GM19099 (cell line): ENCODE measurements around the gene PLCB1.

Experiments
- POLR2A ChIP-seq: IDR thresholded peaks from 3 replicates; pipeline ENCODE4 v1.6.1; 2011; ENCODE audit warnings: low read depth; ENCODE audit not compliant: insufficient read length; ENCODE audit errors: extremely low read depth

PLCB1 gene

DNA sequence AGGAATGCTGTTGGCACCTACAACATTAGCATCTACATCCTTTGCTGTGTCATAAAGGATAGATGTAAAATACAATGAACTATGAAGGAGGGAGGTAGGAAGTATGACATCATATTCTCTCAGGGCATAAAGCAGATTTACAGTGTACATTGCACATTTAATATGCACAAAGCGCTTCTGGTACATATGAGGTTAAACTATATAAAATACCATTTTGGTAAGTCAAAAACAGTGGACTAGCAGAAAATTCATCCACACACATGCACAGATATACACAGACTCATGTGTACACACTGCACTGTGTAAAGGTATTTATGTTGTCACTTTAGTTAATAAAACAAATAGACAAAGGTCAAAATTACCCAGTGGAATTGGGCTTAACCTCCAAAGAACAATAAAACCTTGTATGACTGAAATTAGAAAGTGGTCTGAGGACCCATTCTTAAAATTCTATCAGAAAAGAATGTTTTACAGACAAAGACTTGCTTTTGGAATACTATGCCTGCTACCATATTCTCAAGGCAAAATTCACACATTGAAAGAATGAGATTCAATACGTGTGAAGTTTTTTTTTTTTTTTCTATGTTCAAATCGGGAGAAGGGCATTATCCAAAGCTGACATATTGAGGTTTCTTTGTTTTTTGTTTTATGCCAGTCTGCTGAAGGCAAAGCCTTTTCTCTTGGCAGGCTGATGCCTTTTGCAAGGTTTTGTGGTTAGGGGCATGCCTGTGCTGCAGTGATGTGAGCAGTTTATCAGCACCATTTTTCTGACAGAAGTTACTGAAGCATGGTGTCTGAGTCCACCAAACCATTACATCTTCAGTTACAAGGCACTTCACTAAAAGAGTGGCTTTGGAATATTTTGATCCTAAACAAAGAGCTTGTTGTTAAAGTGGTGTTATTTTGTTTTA is 199.0 kb downstream of the PLCB1 start:
- no peak for TF ChIP-seq POLR2A

DNA sequence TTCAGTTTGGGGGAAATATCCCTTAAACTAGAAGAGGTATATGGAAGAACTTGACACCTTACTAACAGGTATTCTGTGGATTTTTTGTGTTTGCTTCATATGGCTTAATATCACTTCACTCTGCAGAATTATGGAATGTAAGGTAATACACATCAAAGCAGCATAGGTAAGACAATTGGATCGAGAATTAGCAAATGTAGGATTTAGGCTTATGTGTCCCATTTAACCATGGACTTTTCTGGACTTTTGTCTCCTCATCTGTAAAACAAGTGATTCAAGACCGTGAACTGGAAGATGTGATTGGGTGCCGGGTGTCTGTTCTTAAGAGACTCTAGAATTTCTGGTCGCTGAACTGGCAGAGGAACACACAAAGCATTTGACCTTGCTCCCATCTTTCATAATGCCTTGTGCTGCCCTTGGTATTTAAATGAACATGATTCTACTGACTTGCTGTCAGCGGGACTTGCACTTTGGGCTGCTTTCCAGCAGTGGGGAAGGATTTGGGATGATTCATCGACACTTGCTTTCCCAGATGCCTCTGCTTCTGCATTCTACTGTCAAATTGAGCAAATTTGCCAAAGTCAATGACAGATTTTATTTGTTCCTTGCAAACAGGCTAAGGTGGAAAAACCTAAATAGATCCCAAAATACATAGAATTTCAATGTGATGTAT is 199.8 kb downstream of the PLCB1 start:
- TF ChIP-seq POLR2A = no peak

DNA sequence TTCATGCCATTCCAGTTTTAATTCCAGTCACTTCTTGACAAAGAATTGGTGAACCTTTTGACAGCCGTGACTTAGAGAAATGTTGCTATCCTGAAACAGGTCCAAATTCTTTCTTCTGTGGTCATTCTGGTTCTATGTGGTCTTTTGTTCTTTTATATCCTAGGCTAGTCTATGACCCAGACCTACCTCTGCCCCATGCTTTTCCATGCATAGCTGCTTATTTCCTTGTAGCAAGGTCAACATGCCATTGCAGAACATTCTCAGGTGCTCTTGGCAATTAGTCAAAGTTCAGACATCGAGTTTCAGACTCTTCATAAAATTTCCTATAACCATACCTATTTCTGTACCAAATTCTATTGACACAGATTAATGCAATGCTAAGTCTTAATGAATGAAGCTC is 202.6 kb downstream of the PLCB1 start:
- TF ChIP-seq POLR2A = no peak

DNA sequence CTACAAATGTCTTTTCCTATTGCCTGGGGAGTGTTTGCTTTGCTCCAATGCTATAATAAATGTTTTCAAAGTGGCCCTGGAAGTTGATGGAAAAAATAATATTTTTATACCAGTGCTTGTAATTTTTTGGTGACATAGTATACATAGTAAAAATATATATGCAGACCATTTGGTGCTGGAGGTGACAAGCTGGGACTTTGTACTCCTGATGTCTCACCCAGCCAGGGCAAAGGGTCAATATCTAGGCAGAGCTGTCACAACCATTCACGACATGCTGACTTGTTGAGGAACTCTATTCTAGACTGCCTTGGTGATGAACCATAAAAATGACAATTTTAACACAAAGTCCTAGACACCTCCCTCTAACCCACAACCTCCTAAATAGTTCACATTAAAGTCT is 203.0 kb downstream of the PLCB1 start:
- no peak for TF ChIP-seq POLR2A

DNA sequence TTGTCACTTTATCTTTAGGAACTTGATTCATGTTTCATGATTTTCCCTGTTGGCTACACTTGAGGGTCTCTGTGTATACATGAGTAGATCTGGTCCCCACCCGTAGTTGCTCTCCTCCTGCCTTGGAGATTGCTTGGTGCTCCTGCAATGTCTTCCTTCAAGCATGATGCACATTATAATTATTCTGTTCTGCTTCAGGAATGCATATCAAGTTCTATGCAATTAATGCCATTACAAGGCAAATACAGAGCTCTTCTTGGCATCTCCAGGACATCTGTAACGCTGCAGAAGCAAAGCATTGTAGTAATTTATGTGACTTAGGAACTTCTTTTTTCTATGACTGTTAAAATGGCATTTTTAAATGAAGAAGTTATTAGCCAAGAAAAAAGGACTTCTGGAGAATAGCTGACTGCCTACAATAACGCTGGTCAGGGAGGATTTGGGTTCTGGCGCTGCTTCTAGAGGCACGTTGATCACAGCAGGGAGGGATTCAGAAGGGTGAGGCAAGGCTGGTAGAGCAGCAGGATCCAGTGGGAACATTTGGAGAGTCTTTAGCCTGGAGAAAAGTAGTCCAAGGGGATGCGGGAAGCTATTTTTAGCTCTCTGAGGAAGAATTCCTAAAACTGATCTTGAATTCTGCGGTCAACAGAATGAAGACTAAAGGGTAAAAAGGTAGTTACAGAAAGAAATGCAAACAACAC is 203.6 kb downstream of the PLCB1 start:
- no peak for TF ChIP-seq POLR2A

DNA sequence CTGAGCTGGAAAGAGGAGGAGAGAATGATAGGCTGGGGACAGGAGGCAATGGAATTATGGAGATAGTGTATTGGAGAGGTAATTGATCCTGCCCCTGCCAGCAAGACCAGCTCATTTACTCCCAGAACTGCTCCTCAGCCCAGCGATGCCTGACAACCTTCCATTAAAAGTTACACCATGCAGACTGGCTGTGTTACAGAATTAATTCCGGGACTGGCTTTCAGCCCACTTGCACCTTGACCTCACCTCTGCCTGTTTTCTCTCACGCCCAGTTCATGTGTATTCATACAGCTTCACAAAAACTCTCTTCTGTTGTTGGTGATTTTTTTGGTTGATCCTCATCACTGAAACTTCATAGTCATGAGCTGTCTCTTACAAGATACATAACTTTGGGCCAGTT is 207.3 kb downstream of the PLCB1 start:
- TF ChIP-seq POLR2A = no peak

DNA sequence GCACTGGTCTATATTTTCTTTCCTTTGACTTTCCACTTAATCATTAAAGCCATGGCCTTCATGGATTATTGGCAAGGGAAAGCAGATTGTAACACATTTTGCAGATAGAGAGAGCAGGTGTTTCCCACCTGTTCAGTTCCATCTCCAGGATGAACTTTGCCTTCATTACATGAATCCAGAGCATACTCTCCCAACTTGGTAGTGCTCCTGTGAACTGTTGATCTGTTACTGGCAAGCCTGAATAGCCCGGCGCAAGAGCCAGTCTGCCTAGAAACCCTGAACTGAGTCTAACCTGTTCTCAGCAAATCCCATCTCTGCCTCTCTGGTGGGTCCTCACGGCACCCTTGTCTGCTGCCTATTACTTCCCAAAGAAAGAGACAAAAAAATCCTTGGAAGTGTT is 210.3 kb downstream of the PLCB1 start:
- TF ChIP-seq POLR2A = no peak

DNA sequence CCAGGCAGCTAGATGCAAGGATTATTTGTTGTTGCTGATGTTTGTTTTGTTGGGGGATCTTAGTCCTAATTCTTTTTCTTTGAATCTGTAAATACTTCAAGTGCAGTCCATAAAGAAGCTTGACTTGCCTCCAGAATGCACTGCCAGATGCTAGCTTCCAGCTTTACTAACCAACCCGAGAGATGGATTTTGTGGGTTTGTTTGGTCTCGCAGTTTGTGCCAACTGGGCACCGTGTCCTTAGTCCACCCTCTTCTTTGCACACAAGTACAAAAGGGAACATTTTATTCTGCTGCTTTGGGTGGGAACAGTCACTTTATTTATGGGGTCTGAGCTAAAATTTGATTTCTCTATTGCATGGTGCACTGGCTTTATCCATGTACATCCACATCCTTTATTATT is 212.0 kb downstream of the PLCB1 start:
- no peak for TF ChIP-seq POLR2A

DNA sequence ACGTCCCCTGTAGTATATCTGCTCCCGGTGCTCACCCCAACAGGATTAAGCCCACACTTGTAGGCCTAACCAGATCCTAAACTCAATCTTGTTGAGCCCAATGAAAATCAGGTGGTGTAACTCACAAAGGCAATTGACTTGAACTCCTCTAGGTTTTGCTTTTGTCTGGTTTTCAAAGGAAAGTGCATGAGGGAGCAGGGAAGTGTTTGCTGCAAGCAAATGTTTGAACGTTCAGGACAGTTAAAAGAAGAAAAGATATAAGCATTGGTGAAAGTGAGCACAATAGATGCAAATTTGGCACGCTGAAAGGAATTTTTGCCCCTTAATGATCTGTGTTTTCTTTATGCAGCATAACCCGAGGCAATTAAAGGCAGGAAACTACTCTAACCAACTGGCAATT is 212.6 kb downstream of the PLCB1 start:
- no peak for TF ChIP-seq POLR2A

DNA sequence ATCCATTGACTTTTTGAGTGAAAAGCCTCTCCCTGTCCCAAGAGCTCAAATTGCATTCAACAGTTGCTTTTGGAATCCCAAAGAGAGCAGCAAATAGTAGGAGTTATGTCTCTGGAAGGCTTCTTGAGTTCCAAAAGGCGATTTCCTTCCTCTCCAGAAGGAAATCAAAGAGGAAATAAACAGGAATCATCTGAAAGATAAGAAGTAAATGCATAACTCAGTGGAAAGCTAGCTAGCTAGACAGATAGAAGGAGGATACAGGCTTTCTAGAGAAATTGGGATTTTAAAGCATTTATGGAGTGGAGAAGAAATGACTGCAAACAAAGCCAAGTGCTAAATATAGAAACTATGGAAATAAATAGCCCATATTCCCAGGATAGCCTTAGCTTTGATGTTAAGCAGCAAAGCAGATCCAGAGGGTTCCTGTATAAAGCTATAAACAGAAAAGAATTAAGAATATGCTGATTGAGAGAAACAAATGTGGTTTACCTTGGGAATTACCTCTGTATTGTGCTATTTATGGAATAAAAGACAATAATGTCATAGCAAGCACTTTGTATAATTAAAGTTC is 214.7 kb downstream of the PLCB1 start:
- no peak for TF ChIP-seq POLR2A

DNA sequence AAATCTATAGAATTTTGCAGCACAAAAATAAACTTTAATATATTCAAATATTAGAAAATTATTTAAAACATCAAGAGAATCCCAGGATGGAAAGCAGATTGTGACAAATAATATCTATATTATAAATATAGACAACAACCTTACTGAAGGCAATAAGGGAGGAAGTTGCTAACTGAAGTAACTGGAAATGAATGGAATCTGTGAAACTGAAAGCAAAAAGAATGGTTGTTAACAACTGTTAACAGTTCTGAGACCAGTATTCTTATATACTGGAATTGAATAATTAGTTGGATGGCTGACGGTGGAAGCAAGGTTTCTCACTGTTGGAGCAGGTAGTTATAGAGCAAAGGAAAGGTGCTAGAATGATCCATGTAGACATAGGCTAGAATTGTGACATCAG is 220.4 kb downstream of the PLCB1 start:
- TF ChIP-seq POLR2A = no peak

DNA sequence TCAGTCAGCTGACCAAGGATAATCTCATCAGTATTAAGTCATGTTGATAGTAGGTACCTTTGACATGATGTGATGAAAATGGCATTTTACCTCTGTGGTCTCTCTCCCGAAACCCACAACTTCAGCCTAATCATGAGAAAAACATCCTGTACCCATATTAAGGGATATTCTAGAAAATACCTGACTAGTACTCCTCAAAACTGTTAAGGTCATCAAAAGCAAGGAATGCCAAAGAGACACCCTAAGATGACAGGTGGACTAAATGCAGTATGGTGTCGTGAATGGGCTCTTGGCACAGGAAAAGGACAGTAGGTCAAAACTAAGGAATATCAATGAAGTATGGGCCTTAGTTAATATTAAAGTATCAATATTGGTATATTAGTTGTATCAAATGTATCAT is 221.4 kb downstream of the PLCB1 start:
- TF ChIP-seq POLR2A = no peak

DNA sequence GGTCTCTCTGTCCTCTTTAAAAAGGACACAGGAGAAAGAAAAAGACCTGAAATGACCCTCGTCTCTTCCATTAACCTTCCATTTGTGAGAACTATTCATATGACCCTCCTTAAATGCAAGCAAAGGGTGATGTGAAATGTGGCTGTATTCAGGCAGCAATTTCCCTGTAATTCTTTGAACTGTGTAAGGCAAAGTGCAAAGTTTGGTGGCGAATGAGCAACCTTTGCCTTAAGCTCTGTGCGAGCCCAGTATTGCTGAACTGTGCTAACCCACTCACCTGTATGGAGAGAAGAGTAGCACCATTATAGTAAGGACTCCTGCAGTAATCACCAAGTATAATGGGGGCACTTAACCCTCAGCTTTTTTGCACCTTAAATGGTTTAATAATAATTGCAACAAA is 223.4 kb downstream of the PLCB1 start:
- TF ChIP-seq POLR2A = no peak

DNA sequence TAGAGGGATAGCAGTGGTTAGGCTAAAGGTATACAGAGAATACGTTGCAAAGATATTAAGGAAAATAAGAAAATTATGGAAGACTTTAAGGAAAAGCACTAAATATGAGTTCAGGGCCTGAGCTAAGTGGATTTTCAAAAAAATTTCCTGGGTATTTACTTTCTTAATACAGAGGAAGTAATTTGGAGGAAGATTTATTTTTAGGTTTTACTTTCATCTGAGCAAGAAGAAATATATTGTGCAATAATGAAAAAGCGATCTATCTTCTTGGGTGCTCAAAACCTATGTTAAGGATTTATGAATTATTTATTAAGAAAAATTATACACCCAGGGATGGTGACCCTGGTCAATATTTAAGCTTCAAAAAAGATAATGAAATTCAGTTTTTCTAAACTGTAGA is 224.7 kb downstream of the PLCB1 start:
- TF ChIP-seq POLR2A = no peak

DNA sequence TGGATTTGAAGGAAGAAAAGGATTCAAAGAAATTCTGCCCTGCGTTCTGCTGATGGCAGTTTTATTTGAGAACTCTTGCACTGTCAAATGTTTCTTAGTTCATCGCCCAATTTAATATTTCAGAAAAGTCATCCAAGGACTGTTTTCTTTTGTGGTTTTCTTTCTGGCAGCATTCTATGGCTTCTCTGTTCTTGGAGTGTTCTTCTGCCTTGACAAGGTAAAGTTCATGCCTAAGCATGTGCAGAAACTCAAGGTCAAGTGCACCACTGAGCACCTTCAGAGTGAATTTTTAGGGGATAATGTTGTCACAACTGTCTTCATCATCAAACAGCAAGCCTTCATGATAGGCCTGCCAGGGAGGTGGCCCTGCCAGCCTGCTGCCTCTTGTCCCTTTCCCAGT is 225.6 kb downstream of the PLCB1 start:
- TF ChIP-seq POLR2A = no peak
